ENCODE results near the gene SLC39A7.

SLC39A7 gene

GRCh38 chr6:33215271-33216116 is 14.8 kb downstream of the SLC39A7 start:
- H3K4ac ChIP-seq (ENCODE audit: low read depth in 1 of 2, low read length in 2 of 2), result no peak overlapping the region
- H3K79me1 ChIP-seq (replicated peaks; ENCODE audit: low read length, poor library complexity, severe bottlenecking), result peaks cover 3% of the 10 kb centered on the region
- H3K27ac ChIP-seq (ENCODE audit: low read length, poor library complexity, severe bottlenecking), result no peak overlapping the region
- no peak for DNase-seq
- no peak overlapping the region for H3K23ac ChIP-seq (ENCODE audit: low read length in 2 of 2)
- no peak overlapping the region for H3K9ac ChIP-seq (ENCODE audit: low read length)
- H3K4me3 ChIP-seq (ENCODE audit: insufficient read depth in 1 of 2, low read depth in 1 of 2, low read length in 2 of 2), result no peak overlapping the region
- no peak overlapping the region for H2BK5ac ChIP-seq (ENCODE audit: low read depth, low read length, poor library complexity, severe bottlenecking)
- 71% methylated on average over 6 of the region's 9 CpGs for WGBS
- no peak overlapping the region for H3K4me2 ChIP-seq (ENCODE audit: low read length, poor library complexity, severe bottlenecking)
- no peak overlapping the region for H3K14ac ChIP-seq (ENCODE audit: low read length in 2 of 2)
- peaks cover 11% of the 10 kb centered on the region for H3K4me1 ChIP-seq (ENCODE audit: control insufficient read depth, insufficient read depth, low read depth, low read length)
- peak overlapping the region; percentile 64 for H4K91ac ChIP-seq (ENCODE audit: low read length)
- no peak overlapping the region for H3K18ac ChIP-seq (ENCODE audit: low read depth in 1 of 2, low read length in 2 of 2)
- peaks cover 16 to 19% of the 10 kb centered on the region in 2 experiments for H3K36me3 ChIP-seq (ENCODE audit: control insufficient read depth in 1 of 2, insufficient read depth in 2 of 2, low read depth in 1 of 2, low read length in 2 of 2)
- H3K9me3 ChIP-seq (ENCODE audit: control insufficient read depth, low read length), result no peaks in the 10 kb centered on the region
- no peak overlapping the region for H2AFZ ChIP-seq (ENCODE audit: low read depth, low read length)
- no peak overlapping the region for H4K8ac ChIP-seq (ENCODE audit: low read length)
- no peak overlapping the region for H2BK12ac ChIP-seq (ENCODE audit: low read length in 2 of 2)
- no peak overlapping the region for H2BK15ac ChIP-seq (ENCODE audit: low read depth, poor library complexity, severe bottlenecking)
- no peak overlapping the region for H2AK5ac ChIP-seq (ENCODE audit: low read length, severe bottlenecking)
- H3K27me3 ChIP-seq (ENCODE audit: control insufficient read depth in 1 of 2, insufficient read depth in 1 of 2, low read length in 2 of 2), result peaks cover 16 to 28% of the 10 kb centered on the region in 2 experiments
- no peak overlapping the region for H2BK120ac ChIP-seq (ENCODE audit: low read depth, low read length)

GRCh38 chr6:33216117-33216649 is 15.5 kb downstream of the SLC39A7 start:
- Histone ChIP-seq H3K36me3 (ENCODE audit: control insufficient read depth in 1 of 2, insufficient read depth in 2 of 2, low read depth in 1 of 2, low read length in 2 of 2) (peaks cover 11 to 15% of the 10 kb centered on the region in 2 experiments), H3K4me2 (ENCODE audit: low read length, poor library complexity, severe bottlenecking) (no peak overlapping the region), H2BK12ac (ENCODE audit: low read length in 2 of 2) (no peak overlapping the region), H2BK120ac (ENCODE audit: low read depth, low read length) (no peak overlapping the region), H2BK15ac (ENCODE audit: low read depth, poor library complexity, severe bottlenecking) (no peak overlapping the region), H3K79me1 (replicated peaks; ENCODE audit: low read length, poor library complexity, severe bottlenecking) (peaks cover 1% of the 10 kb centered on the region), H2AK5ac (ENCODE audit: low read length, severe bottlenecking) (no peak overlapping the region), H3K4me3 (ENCODE audit: insufficient read depth in 1 of 2, low read depth in 1 of 2, low read length in 2 of 2) (no peak overlapping the region), H3K27me3 (ENCODE audit: control insufficient read depth in 1 of 2, insufficient read depth in 1 of 2, low read length in 2 of 2) (peaks cover 17 to 28% of the 10 kb centered on the region in 2 experiments), H3K9ac (ENCODE audit: low read length) (no peak overlapping the region), H3K27ac (ENCODE audit: low read length, poor library complexity, severe bottlenecking) (no peak overlapping the region), H4K91ac (ENCODE audit: low read length) (no peak overlapping the region), H3K23ac (ENCODE audit: low read length in 2 of 2) (no peak overlapping the region), H4K8ac (ENCODE audit: low read length) (no peak overlapping the region), H2BK5ac (ENCODE audit: low read depth, low read length, poor library complexity, severe bottlenecking) (no peak overlapping the region), H3K4ac (ENCODE audit: low read depth in 1 of 2, low read length in 2 of 2) (no peak overlapping the region), H3K14ac (ENCODE audit: low read length in 2 of 2) (no peak overlapping the region), H3K9me3 (ENCODE audit: control insufficient read depth, low read length) (no peaks in the 10 kb centered on the region), H2AFZ (ENCODE audit: low read depth, low read length) (no peak overlapping the region), H3K4me1 (ENCODE audit: control insufficient read depth, insufficient read depth, low read depth, low read length) (peaks cover 11% of the 10 kb centered on the region), H3K18ac (ENCODE audit: low read depth in 1 of 2, low read length in 2 of 2) (no peak overlapping the region)
- DNase-seq, result no peak
- WGBS, result 91% methylated on average over 4 of the region's 4 CpGs

- DNase-seq, result no peak
- Histone ChIP-seq H2AK5ac (ENCODE audit: low read length, severe bottlenecking) (no peak overlapping the region), H3K4ac (ENCODE audit: low read depth in 1 of 2, low read length in 2 of 2) (no peak overlapping the region), H3K27me3 (ENCODE audit: control insufficient read depth in 1 of 2, insufficient read depth in 1 of 2, low read length in 2 of 2) (peaks cover 21 to 35% of the 10 kb centered on the region in 2 experiments), H3K23ac (ENCODE audit: low read length in 2 of 2) (no peak overlapping the region), H2BK5ac (ENCODE audit: low read depth, low read length, poor library complexity, severe bottlenecking) (no peak overlapping the region), H2BK12ac (ENCODE audit: low read length in 2 of 2) (no peak overlapping the region), H3K14ac (ENCODE audit: low read length in 2 of 2) (no peak overlapping the region), H4K91ac (ENCODE audit: low read length) (no peak overlapping the region), H3K9me3 (ENCODE audit: control insufficient read depth, low read length) (no peaks in the 10 kb centered on the region), H3K4me3 (ENCODE audit: insufficient read depth in 1 of 2, low read depth in 1 of 2, low read length in 2 of 2) (no peak overlapping the region), H3K27ac (ENCODE audit: low read length, poor library complexity, severe bottlenecking) (no peak overlapping the region), H3K4me2 (ENCODE audit: low read length, poor library complexity, severe bottlenecking) (no peak overlapping the region), H3K79me1 (replicated peaks; ENCODE audit: low read length, poor library complexity, severe bottlenecking) (no peaks in the 10 kb centered on the region), H3K18ac (ENCODE audit: low read depth in 1 of 2, low read length in 2 of 2) (no peak overlapping the region), H4K8ac (ENCODE audit: low read length) (no peak overlapping the region), H2BK15ac (ENCODE audit: low read depth, poor library complexity, severe bottlenecking) (no peak overlapping the region), H3K9ac (ENCODE audit: low read length) (no peak overlapping the region), H3K4me1 (ENCODE audit: control insufficient read depth, insufficient read depth, low read depth, low read length) (peaks cover 11% of the 10 kb centered on the region), H3K36me3 (ENCODE audit: control insufficient read depth in 1 of 2, insufficient read depth in 2 of 2, low read depth in 1 of 2, low read length in 2 of 2) (peaks cover 2 to 4% of the 10 kb centered on the region in 2 experiments), H2AFZ (ENCODE audit: low read depth, low read length) (no peak overlapping the region), H2BK120ac (ENCODE audit: low read depth, low read length) (no peak overlapping the region)
- 95% methylated on average over 5 of the region's 6 CpGs for WGBS
Observed at GRCh38 chr6:33217246-33217645, 16.6 kb downstream of the SLC39A7 start.

GRCh38 chr6:33217681-33218080 is 17.0 kb downstream of the SLC39A7 start:
- H3K27me3 ChIP-seq (ENCODE audit: control insufficient read depth in 1 of 2, insufficient read depth in 1 of 2, low read length in 2 of 2), result peaks cover 21 to 38% of the 10 kb centered on the region in 2 experiments
- H4K91ac ChIP-seq (ENCODE audit: low read length), result no peak overlapping the region
- H2BK5ac ChIP-seq (ENCODE audit: low read depth, low read length, poor library complexity, severe bottlenecking), result no peak overlapping the region
- no peak overlapping the region for H2BK12ac ChIP-seq (ENCODE audit: low read length in 2 of 2)
- H3K79me1 ChIP-seq (replicated peaks; ENCODE audit: low read length, poor library complexity, severe bottlenecking), result no peaks in the 10 kb centered on the region
- peaks cover 11% of the 10 kb centered on the region for H3K4me1 ChIP-seq (ENCODE audit: control insufficient read depth, insufficient read depth, low read depth, low read length)
- H2AFZ ChIP-seq (ENCODE audit: low read depth, low read length), result no peak overlapping the region
- 48% methylated on average over 3 of the region's 3 CpGs for WGBS
- H3K36me3 ChIP-seq (ENCODE audit: control insufficient read depth in 1 of 2, insufficient read depth in 2 of 2, low read depth in 1 of 2, low read length in 2 of 2), result peaks cover 0 to 3% of the 10 kb centered on the region in 2 experiments
- H3K27ac ChIP-seq (ENCODE audit: low read length, poor library complexity, severe bottlenecking), result no peak overlapping the region
- no peak overlapping the region for H3K4me3 ChIP-seq (ENCODE audit: insufficient read depth in 1 of 2, low read depth in 1 of 2, low read length in 2 of 2)
- no peak for DNase-seq
- H3K23ac ChIP-seq (ENCODE audit: low read length in 2 of 2), result no peak overlapping the region
- H2BK15ac ChIP-seq (ENCODE audit: low read depth, poor library complexity, severe bottlenecking), result no peak overlapping the region
- peak overlapping the region in 1 of 2 experiments; percentile 47 for H3K14ac ChIP-seq (ENCODE audit: low read length in 2 of 2)
- H3K4me2 ChIP-seq (ENCODE audit: low read length, poor library complexity, severe bottlenecking), result no peak overlapping the region
- no peak overlapping the region for H4K8ac ChIP-seq (ENCODE audit: low read length)
- H2AK5ac ChIP-seq (ENCODE audit: low read length, severe bottlenecking), result no peak overlapping the region
- no peak overlapping the region for H2BK120ac ChIP-seq (ENCODE audit: low read depth, low read length)
- no peak overlapping the region for H3K18ac ChIP-seq (ENCODE audit: low read depth in 1 of 2, low read length in 2 of 2)
- H3K9ac ChIP-seq (ENCODE audit: low read length), result no peak overlapping the region
- H3K9me3 ChIP-seq (ENCODE audit: control insufficient read depth, low read length), result no peaks in the 10 kb centered on the region
- no peak overlapping the region for H3K4ac ChIP-seq (ENCODE audit: low read depth in 1 of 2, low read length in 2 of 2)
